Lower leg skin (tissue), 4 donors: Measurements from ENCODE around the gene AIDA. TPM values are rescaled to one million over a fixed set of nuclear protein-coding genes. Genes with fewer than 3 reads are reported as not detected.
A peak's percentile ranks its signal among the peaks of the same experiment; 100 is the strongest.

Source experiments
- DNase-seq, 2 donors: peaks; one replicate each; pipeline ENCODE4 v3.0.0-alpha.2; 2019; ENCODE audit warnings: low spot score in 2 of 2
- H3K4me3 ChIP-seq: fragments of 200-600 bp; sonication (generic); 2 replicates; pipeline ENCODE4 v1.5.1; 2017; ENCODE audit warnings: mild to moderate bottlenecking, low read depth; ENCODE audit not compliant: poor library complexity, severe bottlenecking
- CTCF ChIP-seq, 3 donors: fragments of 450-650 bp; IDR thresholded peaks; one replicate each; pipeline ENCODE4 v1.5.1; 2016; ENCODE audit warnings: antibody characterized with exemption in 3 of 3, mild to moderate bottlenecking in 3 of 3, moderate library complexity in 2 of 3
- POLR2A ChIP-seq, 2 donors: fragments of 450-650 bp; IDR thresholded peaks; one replicate each; pipeline ENCODE4 v1.6.1; 2016 to 2017; ENCODE audit warnings: antibody characterized with exemption in 2 of 2, mild to moderate bottlenecking in 1 of 2, moderate library complexity in 1 of 2
- WGBS, 2 donors: methylation state at CpG; one replicate each; pipeline ENCODE4 v1.1.5; 2018; 5-methylcytosine and 5-hydroxymethylcytosine counted together
- intact Hi-C: fragments of 100-400 bp; cut with DNase I; formaldehyde crosslinking; loops from one replicate; pipeline ENCODE4 v1.15.0; 2023; ENCODE audit warnings: low total_unique reads
- total RNA-seq, 4 donors: library from RNA; depleted of rRNA; stranded (reverse); fragments of >200 nt; gene quantifications; one replicate each; pipeline ENCODE4 v1.1.0, GENCODE V29; 2016

AIDA gene
- total RNA-seq, 4 donors from 2014 or later = 27.2 to 38.1 (median 30.2) TPM

DNA sequence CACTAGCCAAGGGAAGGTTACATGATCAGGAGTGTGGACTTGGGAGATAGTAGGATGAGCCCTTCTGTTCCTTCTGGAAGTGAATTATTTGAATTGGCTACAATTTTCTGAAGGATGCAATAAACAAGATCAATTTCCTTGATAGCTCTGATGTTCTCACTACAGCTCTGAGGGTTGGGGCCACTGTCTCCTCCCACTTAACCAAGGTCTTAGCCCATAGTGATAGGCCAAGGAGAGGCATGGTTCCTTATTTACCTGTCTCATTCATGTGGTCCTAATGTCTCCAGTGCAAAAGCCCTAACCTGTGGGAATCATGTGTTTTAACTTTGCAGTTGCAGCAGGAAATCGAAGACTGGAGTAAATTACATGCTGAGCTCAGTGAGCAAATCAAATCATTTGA lies 59.6 kb downstream of the AIDA start:
- H3K4me3 ChIP-seq = no peak overlapping the region
- intact Hi-C loops = no loop called here

DNA sequence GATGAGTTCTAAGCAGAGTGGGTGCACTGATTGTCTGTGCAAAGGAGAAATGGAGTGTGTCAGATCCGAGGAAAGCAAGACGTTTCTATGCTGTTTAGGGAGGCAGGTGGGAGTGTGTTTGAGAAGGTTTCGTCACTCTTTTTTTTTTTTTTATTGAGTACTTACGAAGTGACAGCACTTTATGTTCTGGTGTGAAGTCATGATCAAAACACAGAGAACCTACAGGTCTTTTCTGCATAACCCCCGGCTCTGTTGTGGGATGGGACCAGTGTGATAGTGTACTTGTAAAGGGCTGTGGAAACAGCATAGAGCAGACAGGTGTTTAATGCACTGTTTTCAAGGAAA lies 67.7 kb downstream of the AIDA start:
- 0 to 1% methylated on average over 5 of the region's 5 CpGs for WGBS, 2 donors
- peak overlapping the region; percentile 83 for H3K4me3 ChIP-seq
- intact Hi-C loops = no loop called here
- no peak for TF ChIP-seq POLR2A (IDR thresholded peaks at IDR 0.05)
- no peak for TF ChIP-seq CTCF (IDR thresholded peaks at IDR 0.05)
- DNase-seq = no peak

More for the DNA sequence above, 59.6 kb downstream of the AIDA start:
- no peak for TF ChIP-seq POLR2A (IDR thresholded peaks at IDR 0.05)
- TF ChIP-seq CTCF (IDR thresholded peaks at IDR 0.05) = no peak
- no peak for DNase-seq
- 71 to 82% methylated on average over 1 of the region's 1 CpG for WGBS, 2 donors

- intact Hi-C loops = no loop called here
- WGBS, 2 donors = 0% methylated on average over 39 to 42 of the region's 42 CpGs
- DNase-seq = peak; percentile 97 to 99
- H3K4me3 ChIP-seq = peak overlapping the region; percentile 83
- TF ChIP-seq POLR2A (IDR thresholded peaks at IDR 0.05) (peak in 1 of 2 donors; percentile 31), CTCF (IDR thresholded peaks at IDR 0.05) (no peak)
Observed at GRCh38 chr1:222643938-222644635, 68.2 kb downstream of the AIDA start.

DNA sequence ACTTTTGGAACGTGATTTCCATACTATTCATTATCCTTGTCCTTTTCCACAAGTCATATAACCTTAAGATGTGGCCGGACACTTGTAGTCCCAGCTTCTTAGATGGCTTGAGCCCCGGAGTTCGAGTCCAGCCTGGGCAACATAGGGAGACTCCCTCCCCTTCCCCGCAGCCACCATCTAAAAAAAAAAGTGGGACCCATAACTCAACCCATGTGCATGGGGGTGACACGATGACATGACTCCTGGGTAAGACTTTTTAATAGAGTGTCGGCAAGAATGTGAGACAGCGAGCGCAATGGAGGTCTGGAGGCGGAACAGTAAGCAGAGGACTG lies 68.7 kb downstream of the AIDA start:
- TF ChIP-seq POLR2A (IDR thresholded peaks at IDR 0.05) = no peak
- no peak for TF ChIP-seq CTCF (IDR thresholded peaks at IDR 0.05)
- peak overlapping the region; percentile 83 for H3K4me3 ChIP-seq
- 5 to 7% methylated on average over 10 of the region's 10 CpGs for WGBS, 2 donors
- intact Hi-C loops = no loop called here
- no peak for DNase-seq

- intact Hi-C loops = no loop called here
- TF ChIP-seq CTCF (IDR thresholded peaks at IDR 0.05) = no peak
- TF ChIP-seq POLR2A (IDR thresholded peaks at IDR 0.05) = no peak
- 73 to 84% methylated on average over 1 of the region's 1 CpG for WGBS, 2 donors
- DNase-seq = no peak
- H3K4me3 ChIP-seq = no peak overlapping the region
Observed at GRCh38 chr1:222642468-222642867, 69.8 kb downstream of the AIDA start.
